ENCODE measurements around the gene ALPG.
"Not testable (repeated sequence)": the region's sequence is repeated elsewhere in the genome, so short reads cannot be mapped to it uniquely, and the experiment has no call there.

The ALPG gene

DNA sequence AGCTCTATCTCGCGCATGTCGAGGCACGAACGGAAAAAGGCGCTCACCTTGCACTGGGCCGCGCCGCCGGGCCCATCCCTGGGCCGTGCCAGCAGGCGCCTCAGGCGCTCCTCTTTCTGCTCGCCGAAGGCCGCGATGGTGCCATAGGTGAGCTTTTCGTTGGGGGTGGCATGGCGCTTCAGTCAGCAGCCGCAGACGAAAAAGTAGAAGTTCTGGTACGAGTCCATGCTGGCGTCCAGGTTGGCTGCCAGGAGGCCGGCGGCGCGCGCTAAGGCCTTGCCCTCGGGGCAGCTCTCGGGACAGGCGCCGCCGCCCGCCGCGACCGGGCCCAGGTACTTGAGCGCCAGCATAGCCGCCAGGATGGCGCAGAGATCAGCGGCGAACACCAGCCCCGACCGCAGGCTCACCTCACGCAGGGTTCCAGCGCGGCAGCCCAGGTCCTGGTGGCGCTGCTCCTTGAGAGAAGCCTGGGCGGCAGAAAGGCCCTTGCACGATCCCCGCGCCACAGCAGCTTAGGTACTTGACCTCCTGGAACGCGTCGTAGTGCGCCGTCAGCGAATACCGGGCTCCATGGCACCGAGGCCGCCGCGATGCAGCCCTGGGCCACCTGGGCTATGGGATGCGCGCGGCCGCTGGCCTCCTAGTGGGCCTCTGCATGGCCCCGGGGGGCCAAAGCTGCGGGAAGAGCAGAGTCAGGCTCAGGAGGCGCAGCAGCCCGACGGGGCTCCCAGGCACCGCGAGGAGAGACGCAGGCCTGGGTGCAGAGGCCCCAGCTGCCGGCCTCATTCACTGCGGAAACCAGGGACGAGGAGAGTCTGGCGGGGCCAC lies 12.8 kb downstream of the ALPG start:
- DNase-seq (ENCODE audit: low read depth): no peak

GRCh38 chr2:232420073-232420454 lies 13.4 kb downstream of the ALPG start:
- no peak for DNase-seq (ENCODE audit: low read depth)

- no peak for DNase-seq (ENCODE audit: low read depth)
These were observed 14.0 kb downstream of the ALPG start for GRCh38 chr2:232420463-232421188.

- DNase-seq (ENCODE audit: low read depth): no peak
These were observed 14.6 kb downstream of the ALPG start for GRCh38 chr2:232421189-232421785.

DNA sequence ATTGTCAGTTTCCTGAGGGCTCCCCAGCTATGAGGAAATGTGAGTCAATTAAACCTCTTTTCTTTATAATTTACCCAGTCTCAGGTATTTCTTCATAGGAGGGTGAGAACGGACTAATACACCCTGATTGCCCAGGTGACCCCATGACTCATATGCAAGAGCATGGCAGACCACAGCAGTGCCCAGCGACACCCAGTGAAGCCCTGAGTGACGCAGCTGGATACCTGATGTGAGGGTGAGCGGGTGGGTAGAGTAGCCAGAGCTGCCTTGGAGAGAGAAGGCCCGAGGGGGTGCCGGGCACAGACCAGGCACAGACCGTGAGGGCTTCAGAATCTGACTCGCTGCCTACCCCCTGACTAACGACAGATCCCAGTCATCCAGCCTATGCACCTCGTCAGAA lies 15.4 kb downstream of the ALPG start:
- DNase-seq (ENCODE audit: low read depth): no peak

DNA sequence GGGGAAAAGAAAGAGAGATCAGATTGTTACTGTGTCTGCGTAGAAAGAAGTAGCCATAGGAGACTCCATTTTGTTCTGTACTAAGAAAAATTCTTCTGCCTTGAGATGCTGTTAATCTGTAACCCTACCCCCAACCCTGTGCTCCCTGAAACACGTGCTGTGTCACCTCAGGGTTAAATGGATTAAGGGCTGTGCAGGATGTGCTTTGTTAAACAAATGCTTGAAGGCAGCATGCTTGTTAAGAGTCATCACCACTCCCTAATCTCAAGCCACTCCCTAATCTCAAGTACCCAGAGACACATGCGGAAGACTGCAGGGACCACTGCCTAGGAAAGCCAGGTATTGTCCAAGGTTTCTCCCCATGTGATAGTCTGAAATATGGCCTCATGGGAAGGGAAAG lies 16.4 kb downstream of the ALPG start:
- not testable (repeated sequence) for DNase-seq (ENCODE audit: low read depth)

- DNase-seq (ENCODE audit: low read depth): not testable (repeated sequence)
These were observed 16.8 kb downstream of the ALPG start for GRCh38 chr2:232423407-232423806.

DNA sequence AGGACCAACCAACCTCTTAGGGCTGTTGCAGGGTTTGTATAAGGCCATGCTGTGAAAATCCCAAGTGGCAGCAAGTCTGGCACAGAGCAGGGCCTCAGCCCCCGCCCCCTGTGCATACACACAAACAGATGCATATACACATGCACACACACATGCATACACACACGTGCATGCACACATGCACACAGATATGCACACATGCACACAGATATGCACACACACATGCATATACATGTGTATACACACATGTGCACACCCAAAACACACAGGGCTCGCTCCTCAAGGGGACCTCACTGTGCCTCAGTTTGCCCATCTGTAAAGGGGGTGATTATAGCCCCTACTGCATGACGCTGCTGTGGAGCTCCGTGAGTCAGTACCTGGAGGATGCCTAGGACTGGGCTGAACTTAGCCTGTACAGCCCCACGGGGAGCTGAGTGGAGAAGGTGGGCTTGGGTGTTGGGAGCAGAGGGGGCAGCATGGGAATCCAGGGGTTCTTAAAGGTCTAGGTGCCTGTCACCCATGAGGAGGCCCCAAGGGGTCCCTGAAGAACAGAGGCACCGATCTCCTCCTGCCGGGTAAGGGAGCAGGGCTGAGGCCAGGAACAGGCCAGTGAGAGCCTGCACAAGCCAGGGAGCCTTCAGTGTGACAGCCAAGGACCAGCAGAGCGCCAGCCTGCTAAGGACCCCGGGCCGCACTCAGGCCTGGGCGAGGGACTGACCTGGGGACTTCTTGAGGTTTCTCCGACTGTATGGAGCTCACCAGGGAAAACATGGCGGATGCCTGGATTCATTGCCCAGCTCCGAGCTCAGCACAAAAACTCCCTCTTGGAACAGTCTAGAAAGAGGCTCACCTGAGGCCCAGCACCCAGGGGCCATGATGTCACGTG lies 25.3 kb downstream of the ALPG start:
- no peak for DNase-seq (ENCODE audit: low read depth)

GRCh38 chr2:232432598-232433184 lies 26.0 kb downstream of the ALPG start:
- DNase-seq (ENCODE audit: low read depth): no peak

GRCh38 chr2:232433622-232434021 lies 27.0 kb downstream of the ALPG start:
- DNase-seq (ENCODE audit: low read depth): not testable (repeated sequence)

GRCh38 chr2:232434091-232434490 lies 27.4 kb downstream of the ALPG start:
- DNase-seq (ENCODE audit: low read depth): no peak

- DNase-seq (ENCODE audit: low read depth): no peak
These were observed 28.1 kb downstream of the ALPG start for GRCh38 chr2:232434563-232435374.

GRCh38 chr2:232435375-232435648 lies 28.7 kb downstream of the ALPG start:
- DNase-seq (ENCODE audit: low read depth): no peak

DNA sequence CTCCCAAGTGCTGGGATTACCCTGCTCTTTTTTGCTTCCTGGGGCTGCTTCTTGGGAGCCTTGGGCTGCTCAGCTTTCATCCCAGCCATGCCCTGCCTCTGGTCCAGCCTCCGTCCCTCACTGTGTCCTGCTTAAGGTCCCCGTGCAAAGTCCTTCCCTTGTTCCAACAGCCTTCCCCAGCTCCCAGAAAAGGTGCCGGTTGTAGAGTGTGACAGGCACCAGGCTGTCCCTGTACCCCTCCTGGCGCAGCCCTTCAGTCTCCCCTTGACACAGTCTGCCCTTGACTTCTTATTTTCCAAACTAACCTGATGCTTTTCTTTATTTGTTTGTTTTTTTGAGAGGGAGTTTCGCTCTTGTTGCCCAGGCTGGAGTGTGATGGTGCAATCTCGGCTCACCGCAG lies 29.2 kb downstream of the ALPG start:
- DNase-seq (ENCODE audit: low read depth): no peak

GRCh38 chr2:232436381-232437194 lies 29.9 kb downstream of the ALPG start:
- DNase-seq (ENCODE audit: low read depth): no peak

- DNase-seq (ENCODE audit: low read depth): no peak
These were observed 30.5 kb downstream of the ALPG start for GRCh38 chr2:232437195-232437571.

- no peak for DNase-seq (ENCODE audit: low read depth)
These were observed 31.4 kb downstream of the ALPG start for GRCh38 chr2:232438091-232438490.

- DNase-seq (ENCODE audit: low read depth): no peak
These were observed 32.5 kb downstream of the ALPG start for GRCh38 chr2:232438951-232439757.

DNA sequence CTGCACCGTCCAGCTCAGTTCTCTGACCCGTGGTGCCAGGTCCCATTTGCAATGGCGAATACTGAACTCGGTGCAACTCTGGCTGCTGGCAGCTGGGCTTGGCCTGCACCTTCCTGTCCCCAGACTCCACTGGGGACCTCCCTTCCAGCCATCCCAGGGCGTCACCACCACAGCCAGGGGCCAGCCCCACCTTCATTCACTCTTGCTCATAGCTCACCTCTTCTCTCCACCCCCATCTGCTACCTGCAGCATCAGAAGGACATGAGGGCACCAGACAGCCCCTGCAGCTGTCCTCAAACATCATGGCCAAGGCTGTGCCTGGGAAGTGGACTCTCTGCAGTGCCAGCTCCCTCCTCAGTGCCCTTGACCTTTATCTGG lies 33.1 kb downstream of the ALPG start:
- no peak for DNase-seq (ENCODE audit: low read depth)
